Liver (tissue), 3 donors: Measurements from ENCODE around the gene SPATA16.
"Not testable (repeated sequence)": the region's sequence is repeated elsewhere in the genome, so short reads cannot be mapped to it uniquely, and the experiment has no call there.

ENCODE experiments used
- EGR1 ChIP-seq, 2 donors: IDR thresholded peaks; 2 replicates each; pipeline ENCODE4 v1.6.1; 2016 to 2018; ENCODE audit warnings: antibody characterized with exemption in 2 of 2, low read depth in 2 of 2
- FOXA1 ChIP-seq: IDR thresholded peaks from 2 replicates; pipeline ENCODE4 v1.6.1; 2016; ENCODE audit warnings: antibody characterized with exemption
- GABPA ChIP-seq, 2 donors: IDR thresholded peaks in 1 of 2; conservative IDR thresholded peaks in 1 of 2; 2 replicates each; pipeline ENCODE4 v1.6.1; 2016; ENCODE audit warnings: antibody characterized with exemption in 2 of 2, mild to moderate bottlenecking in 1 of 2, moderate library complexity in 1 of 2
- HNF4G ChIP-seq: IDR thresholded peaks from 2 replicates; pipeline ENCODE4 v1.6.1; 2016; ENCODE audit warnings: antibody characterized with exemption
- JUND ChIP-seq, 2 donors: IDR thresholded peaks; 2 replicates each; pipeline ENCODE4 v1.6.1; 2016; ENCODE audit warnings: antibody characterized with exemption in 2 of 2
- NR2F2 ChIP-seq: IDR thresholded peaks from 2 replicates; pipeline ENCODE4 v1.6.1; 2016; ENCODE audit warnings: antibody characterized with exemption
- RAD21 ChIP-seq, 2 donors: IDR thresholded peaks; 2 replicates each; pipeline ENCODE4 v1.6.1; 2016; ENCODE audit warnings: antibody characterized with exemption in 2 of 2, mild to moderate bottlenecking in 2 of 2
- REST ChIP-seq: IDR thresholded peaks from 2 replicates; pipeline ENCODE4 v1.6.1; 2016; ENCODE audit warnings: antibody characterized with exemption, mild to moderate bottlenecking
- RXRA ChIP-seq, 2 donors: IDR thresholded peaks; 2 replicates each; pipeline ENCODE4 v1.6.1; 2017 to 2018; ENCODE audit warnings: antibody characterized with exemption in 2 of 2, mild to moderate bottlenecking in 1 of 2
- SP1 ChIP-seq: IDR thresholded peaks from 2 replicates; pipeline ENCODE4 v1.6.1; 2018; ENCODE audit warnings: antibody characterized with exemption, mild to moderate bottlenecking
- TAF1 ChIP-seq: conservative IDR thresholded peaks from 2 replicates; pipeline ENCODE4 v1.6.1; 2016; ENCODE audit warnings: antibody characterized with exemption, mild to moderate bottlenecking
- YY1 ChIP-seq: IDR thresholded peaks from 2 replicates; pipeline ENCODE4 v1.6.1; 2016; ENCODE audit warnings: antibody characterized with exemption, mild to moderate bottlenecking
- TF ChIP-seq, protein P1 (sequence below): IDR thresholded peaks from 2 replicates; pipeline ENCODE4 v1.6.1; 2016; ENCODE audit warnings: antibody characterized with exemption
- TF ChIP-seq, protein P2 (sequence below): fragments of 150-350 bp; IDR thresholded peaks from 2 replicates; pipeline ENCODE4 v1.5.1; 2017; ENCODE audit warnings: improper control_type of control experiment, low read depth, low read length; ENCODE audit not compliant: missing input control
- donor health status: healthy.
- donor health status: healthy.

DNA sequence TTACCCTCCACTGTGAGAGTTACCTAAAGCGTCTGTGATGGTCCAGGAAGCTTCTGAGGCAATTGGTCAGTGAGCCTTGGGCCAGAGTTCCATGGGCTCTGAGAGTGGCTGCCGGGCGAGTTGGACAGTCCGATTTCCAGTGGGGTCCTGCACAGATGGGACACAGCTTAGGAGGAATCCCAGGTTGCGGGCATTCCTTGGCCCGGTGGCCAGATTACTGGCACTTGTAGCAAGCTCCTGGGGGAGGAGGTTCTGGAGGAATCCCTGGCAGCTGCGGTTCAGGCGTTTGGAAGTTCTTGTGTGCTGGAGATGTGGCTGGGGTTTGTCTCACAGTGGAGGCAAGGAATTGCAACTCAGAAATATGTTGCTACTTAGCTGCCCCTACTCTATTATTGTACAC is 18.1 kb upstream of the SPATA16 start:
- TF ChIP-seq, protein P1, sequence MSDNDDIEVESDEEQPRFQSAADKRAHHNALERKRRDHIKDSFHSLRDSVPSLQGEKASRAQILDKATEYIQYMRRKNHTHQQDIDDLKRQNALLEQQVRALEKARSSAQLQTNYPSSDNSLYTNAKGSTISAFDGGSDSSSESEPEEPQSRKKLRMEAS = not testable (repeated sequence)
- TF ChIP-seq, protein P2, sequence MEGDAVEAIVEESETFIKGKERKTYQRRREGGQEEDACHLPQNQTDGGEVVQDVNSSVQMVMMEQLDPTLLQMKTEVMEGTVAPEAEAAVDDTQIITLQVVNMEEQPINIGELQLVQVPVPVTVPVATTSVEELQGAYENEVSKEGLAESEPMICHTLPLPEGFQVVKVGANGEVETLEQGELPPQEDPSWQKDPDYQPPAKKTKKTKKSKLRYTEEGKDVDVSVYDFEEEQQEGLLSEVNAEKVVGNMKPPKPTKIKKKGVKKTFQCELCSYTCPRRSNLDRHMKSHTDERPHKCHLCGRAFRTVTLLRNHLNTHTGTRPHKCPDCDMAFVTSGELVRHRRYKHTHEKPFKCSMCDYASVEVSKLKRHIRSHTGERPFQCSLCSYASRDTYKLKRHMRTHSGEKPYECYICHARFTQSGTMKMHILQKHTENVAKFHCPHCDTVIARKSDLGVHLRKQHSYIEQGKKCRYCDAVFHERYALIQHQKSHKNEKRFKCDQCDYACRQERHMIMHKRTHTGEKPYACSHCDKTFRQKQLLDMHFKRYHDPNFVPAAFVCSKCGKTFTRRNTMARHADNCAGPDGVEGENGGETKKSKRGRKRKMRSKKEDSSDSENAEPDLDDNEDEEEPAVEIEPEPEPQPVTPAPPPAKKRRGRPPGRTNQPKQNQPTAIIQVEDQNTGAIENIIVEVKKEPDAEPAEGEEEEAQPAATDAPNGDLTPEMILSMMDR = not testable (repeated sequence)
- TF ChIP-seq JUND (IDR thresholded peaks at IDR 0.05); GABPA (IDR thresholded peaks at IDR 0.05 in 1 of 2, conservative IDR thresholded peaks at IDR 0.05 in 1 of 2); NR2F2; TAF1; YY1; RXRA (IDR thresholded peaks at IDR 0.05); EGR1 (IDR thresholded peaks at IDR 0.05; ENCODE audit: low read depth in 2 of 2); RAD21 (IDR thresholded peaks at IDR 0.05); SP1; REST; HNF4G; FOXA1: not testable (repeated sequence)
